Measurements from ENCODE around the gene PTPN14. TPM values are rescaled to one million over a fixed set of nuclear protein-coding genes. Genes with fewer than 3 reads are reported as not detected.
A peak's percentile ranks its signal among the peaks of the same experiment; 100 is the strongest.

Gene PTPN14
- polyA plus RNA-seq, 1 experiment, result 34.2 TPM

DNA sequence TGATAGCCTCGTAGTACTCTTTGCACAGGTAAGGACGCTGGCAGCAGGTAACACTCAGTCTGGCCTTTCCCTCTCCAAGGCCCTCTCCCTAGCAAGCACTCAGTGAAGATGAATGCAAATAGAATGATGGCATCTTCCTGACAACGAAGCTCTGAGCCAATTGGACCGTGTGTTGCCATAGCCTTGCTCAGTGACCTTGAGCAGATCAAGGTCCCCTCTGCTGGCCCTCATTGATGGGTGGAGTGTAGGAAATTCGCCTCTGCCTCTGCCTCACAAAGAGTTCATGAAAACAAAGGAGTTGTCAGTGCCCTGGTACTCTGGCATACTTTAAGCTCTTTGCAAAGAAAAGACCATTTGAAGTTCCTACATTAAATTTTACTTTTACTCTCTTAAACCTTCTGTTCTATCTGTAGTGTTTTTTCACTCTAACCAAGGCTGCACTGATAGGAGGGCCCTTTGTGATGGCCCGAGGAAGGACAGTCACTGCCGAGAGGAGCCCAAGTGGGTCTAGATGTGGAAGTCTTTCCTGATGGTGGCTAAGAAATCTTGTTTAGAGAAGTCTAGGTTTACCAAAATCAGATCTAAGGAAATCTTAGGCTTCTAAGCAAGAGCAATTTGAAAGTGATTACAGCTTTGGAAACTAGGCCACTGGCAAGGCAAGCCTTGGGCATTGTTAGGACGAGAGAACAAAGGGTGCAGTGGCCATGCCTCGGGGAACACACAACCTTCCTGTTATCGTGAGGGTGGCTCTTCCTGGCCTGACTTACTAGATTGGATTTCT lies 232.3 kb downstream of the PTPN14 start:
- POLR2A ChIA-PET, result no interaction called here
- CTCF ChIA-PET, result interaction anchor here (3.7 to 8.8 kb wide), 4 partner anchors 9 to 105 kb away, joined by 17 to 70 read pairs (median 48); no protein-coding TSS in a partner anchor
- DNase-seq (ENCODE audit: low read depth, low spot score), result no peak
- Histone ChIP-seq H3K4me3 (ENCODE audit: low read depth, low read length) (no peak overlapping the region), H3K27me3 (ENCODE audit: control insufficient read depth, insufficient read depth, low read length) (no peaks in the 10 kb centered on the region), H3K27ac (ENCODE audit: low read depth, low read length) (no peak overlapping the region), H3K9me3 (ENCODE audit: control insufficient read depth, insufficient read depth, low read length) (no peaks in the 10 kb centered on the region)
- TF ChIP-seq, protein P1, sequence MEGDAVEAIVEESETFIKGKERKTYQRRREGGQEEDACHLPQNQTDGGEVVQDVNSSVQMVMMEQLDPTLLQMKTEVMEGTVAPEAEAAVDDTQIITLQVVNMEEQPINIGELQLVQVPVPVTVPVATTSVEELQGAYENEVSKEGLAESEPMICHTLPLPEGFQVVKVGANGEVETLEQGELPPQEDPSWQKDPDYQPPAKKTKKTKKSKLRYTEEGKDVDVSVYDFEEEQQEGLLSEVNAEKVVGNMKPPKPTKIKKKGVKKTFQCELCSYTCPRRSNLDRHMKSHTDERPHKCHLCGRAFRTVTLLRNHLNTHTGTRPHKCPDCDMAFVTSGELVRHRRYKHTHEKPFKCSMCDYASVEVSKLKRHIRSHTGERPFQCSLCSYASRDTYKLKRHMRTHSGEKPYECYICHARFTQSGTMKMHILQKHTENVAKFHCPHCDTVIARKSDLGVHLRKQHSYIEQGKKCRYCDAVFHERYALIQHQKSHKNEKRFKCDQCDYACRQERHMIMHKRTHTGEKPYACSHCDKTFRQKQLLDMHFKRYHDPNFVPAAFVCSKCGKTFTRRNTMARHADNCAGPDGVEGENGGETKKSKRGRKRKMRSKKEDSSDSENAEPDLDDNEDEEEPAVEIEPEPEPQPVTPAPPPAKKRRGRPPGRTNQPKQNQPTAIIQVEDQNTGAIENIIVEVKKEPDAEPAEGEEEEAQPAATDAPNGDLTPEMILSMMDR (IDR thresholded peaks at IDR 0.05; ENCODE audit: low read depth, low read length), result no peak

DNA sequence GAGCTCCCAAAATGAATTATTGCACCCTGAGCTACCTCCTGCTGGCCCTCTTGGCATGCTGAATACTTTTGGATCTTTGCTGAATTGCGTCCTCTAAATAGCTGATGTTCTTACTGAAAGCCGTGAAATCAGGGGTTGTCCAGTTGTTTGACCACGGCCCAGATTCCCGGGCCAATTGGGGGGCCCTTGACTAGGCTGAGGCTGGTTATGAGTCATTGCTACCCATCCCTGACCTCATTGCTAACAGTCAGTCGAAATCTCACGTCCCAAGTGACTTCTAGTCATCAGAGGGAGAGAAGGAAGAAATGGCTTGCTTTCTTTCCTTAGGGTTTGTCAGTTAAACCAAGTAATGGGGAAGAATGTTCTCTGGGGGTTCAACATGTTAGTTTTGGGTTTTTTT lies 233.0 kb downstream of the PTPN14 start:
- Histone ChIP-seq H3K4me3 (ENCODE audit: low read depth, low read length) (no peak overlapping the region), H3K27ac (ENCODE audit: low read depth, low read length) (no peak overlapping the region), H3K9me3 (ENCODE audit: control insufficient read depth, insufficient read depth, low read length) (no peaks in the 10 kb centered on the region), H3K27me3 (ENCODE audit: control insufficient read depth, insufficient read depth, low read length) (no peaks in the 10 kb centered on the region)
- POLR2A ChIA-PET, result no interaction called here
- no peak for DNase-seq (ENCODE audit: low read depth, low spot score)
- CTCF ChIA-PET, result interaction anchor here (3.7 to 8.8 kb wide), 4 partner anchors 10 to 104 kb away, joined by 17 to 70 read pairs (median 48); no protein-coding TSS in a partner anchor
- TF ChIP-seq, protein P1 (IDR thresholded peaks at IDR 0.05; ENCODE audit: low read depth, low read length), result no peak

DNA sequence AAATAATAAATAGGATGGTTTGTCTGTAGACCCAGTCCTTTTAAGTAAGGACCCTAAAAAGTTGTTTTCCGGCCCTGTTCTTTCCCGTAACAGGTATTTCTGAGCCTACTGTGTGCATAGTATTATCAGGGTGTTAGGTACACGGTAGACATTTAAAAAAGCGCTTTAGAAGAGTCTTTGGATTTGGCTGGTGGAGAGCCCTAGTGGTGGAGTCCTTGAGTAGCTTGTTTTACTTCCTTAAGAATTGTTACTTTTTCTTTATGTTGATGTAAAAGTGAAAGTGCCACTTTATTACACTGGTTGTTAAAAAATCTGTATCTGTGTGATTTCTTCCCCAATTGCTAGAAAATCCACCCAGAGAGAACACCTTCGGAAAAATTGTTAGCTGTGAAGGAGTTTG lies 233.7 kb downstream of the PTPN14 start:
- CTCF ChIA-PET, result interaction anchor here (1.2 to 8.8 kb wide), 5 partner anchors 10 to 103 kb away, joined by 3 to 70 read pairs (median 28); no protein-coding TSS in a partner anchor
- no peak for DNase-seq (ENCODE audit: low read depth, low spot score)
- TF ChIP-seq, protein P1 (IDR thresholded peaks at IDR 0.05; ENCODE audit: low read depth, low read length), result peak; percentile 21; the same call in 1 of the 2 replicates
- Histone ChIP-seq H3K4me3 (ENCODE audit: low read depth, low read length) (no peak overlapping the region), H3K9me3 (ENCODE audit: control insufficient read depth, insufficient read depth, low read length) (no peaks in the 10 kb centered on the region), H3K27me3 (ENCODE audit: control insufficient read depth, insufficient read depth, low read length) (no peaks in the 10 kb centered on the region), H3K27ac (ENCODE audit: low read depth, low read length) (no peak overlapping the region)
- POLR2A ChIA-PET, result no interaction called here

DNA sequence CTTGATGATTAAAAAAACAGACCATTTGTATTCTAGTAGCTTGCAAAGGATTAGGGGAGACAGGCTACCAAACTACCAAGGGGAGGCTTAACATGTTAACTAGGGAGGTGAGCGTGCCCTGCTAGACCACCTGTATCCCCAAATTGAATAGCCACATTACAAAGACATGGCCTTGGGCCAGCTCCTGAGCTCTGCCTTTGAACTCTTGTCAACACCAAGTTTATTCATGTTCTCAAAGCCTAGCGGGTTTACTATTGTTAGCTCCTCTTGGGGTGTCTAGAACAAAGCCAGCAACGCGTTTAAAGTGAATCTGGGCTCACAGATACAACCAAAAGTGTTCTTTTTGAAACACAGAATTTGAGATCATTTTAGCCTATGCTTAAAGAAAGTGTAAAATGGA lies 234.1 kb downstream of the PTPN14 start:
- no peak overlapping the region for H3K4me3 ChIP-seq (ENCODE audit: low read depth, low read length)
- no peak overlapping the region for H3K27ac ChIP-seq (ENCODE audit: low read depth, low read length)
- ChIA-PET POLR2A (no interaction called here), CTCF (interaction anchor here (1.2 to 8.8 kb wide), 5 partner anchors 11 to 103 kb away, joined by 3 to 70 read pairs (median 28); no protein-coding TSS in a partner anchor)
- no peaks in the 10 kb centered on the region for H3K27me3 ChIP-seq (ENCODE audit: control insufficient read depth, insufficient read depth, low read length)
- DNase-seq (ENCODE audit: low read depth, low spot score), result no peak
- H3K9me3 ChIP-seq (ENCODE audit: control insufficient read depth, insufficient read depth, low read length), result no peaks in the 10 kb centered on the region
- TF ChIP-seq, protein P1 (IDR thresholded peaks at IDR 0.05; ENCODE audit: low read depth, low read length), result no peak

DNA sequence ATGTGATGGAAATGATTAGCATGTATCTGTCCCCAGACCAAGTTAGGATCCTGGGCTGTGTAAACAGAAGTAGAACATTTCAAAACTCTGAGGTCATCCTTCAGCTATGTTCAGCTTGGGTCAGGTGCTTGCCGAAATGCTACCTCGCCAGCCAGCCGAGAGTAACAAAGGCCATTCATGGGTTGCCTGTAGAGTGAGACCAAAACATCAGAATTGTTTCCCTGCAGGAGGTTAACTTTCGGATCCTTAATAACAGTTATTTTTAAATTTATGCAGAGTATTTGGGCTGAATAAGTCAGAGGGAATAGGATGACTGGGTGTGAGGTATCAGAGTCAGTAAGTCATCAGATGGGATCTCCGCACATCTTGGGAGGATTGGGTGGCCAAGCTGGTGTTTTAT lies 234.8 kb downstream of the PTPN14 start:
- no peak for DNase-seq (ENCODE audit: low read depth, low spot score)
- ChIA-PET POLR2A (interaction anchor here (0.7 kb wide), 1 partner anchor 1366 kb away, joined by 3 read pairs; the partner anchor contains the start of gene VASH2), CTCF (interaction anchor here (0.7 to 8.8 kb wide), 6 partner anchors 11 to 102 kb away, joined by 3 to 70 read pairs (median 22); no protein-coding TSS in a partner anchor)
- Histone ChIP-seq H3K4me3 (ENCODE audit: low read depth, low read length) (no peak overlapping the region), H3K27ac (ENCODE audit: low read depth, low read length) (no peak overlapping the region), H3K27me3 (ENCODE audit: control insufficient read depth, insufficient read depth, low read length) (no peaks in the 10 kb centered on the region), H3K9me3 (ENCODE audit: control insufficient read depth, insufficient read depth, low read length) (no peaks in the 10 kb centered on the region)
- TF ChIP-seq, protein P1 (IDR thresholded peaks at IDR 0.05; ENCODE audit: low read depth, low read length), result no peak

All from AG04450 (cell line).